Peyer's patch (tissue), 4 donors: ENCODE data around the gene SLC38A2. TPM values are rescaled to one million over a fixed set of nuclear protein-coding genes. Genes with fewer than 3 reads are reported as not detected.

ENCODE experiments used
- DNase-seq, 3 donors: peaks; one replicate each; pipeline ENCODE4 v3.0.0-alpha.2; 2017 to 2019
- H3K27ac ChIP-seq, 4 donors: fragments of 200-600 bp; sonication (generic); one replicate each; pipeline ENCODE4 v1.5.1; 2016 to 2019
- H3K27me3 ChIP-seq, 2 donors: fragments of 200-600 bp; sonication (generic); one replicate each; pipeline ENCODE4 v1.5.1; 2019
- H3K36me3 ChIP-seq, 3 donors: fragments of 200-600 bp; sonication (generic); one replicate each; pipeline ENCODE4 v1.5.1; 2016 to 2019
- H3K4me1 ChIP-seq, 4 donors: fragments of 200-600 bp; sonication (generic); one replicate each; pipeline ENCODE4 v1.5.1; 2016 to 2019
- H3K4me3 ChIP-seq, 4 donors: fragments of 200-600 bp; sonication (generic); 1 replicate in 3 of 4; 2 replicates in 1 of 4; pipeline ENCODE4 v1.5.1; 2016 to 2019; ENCODE audit warnings: mild to moderate bottlenecking in 1 of 4
- H3K9me3 ChIP-seq, 4 donors: fragments of 200-600 bp; sonication (generic); one replicate each; pipeline ENCODE4 v1.5.1; 2016 to 2019; ENCODE audit warnings: mild to moderate bottlenecking in 1 of 4
- CTCF ChIP-seq, 6 experiments: fragments of 450-650 bp in 4 of 6; fragments of 200-600 bp in 2 of 6; sonication (generic) in 1 of 6; IDR thresholded peaks; one replicate each; pipeline ENCODE4 v1.5.1; 2017 to 2019; ENCODE audit warnings: antibody characterized with exemption in 6 of 6, mild to moderate bottlenecking in 3 of 6, moderate library complexity in 1 of 6
- POLR2A ChIP-seq, 2 donors: fragments of 450-650 bp; IDR thresholded peaks; one replicate each; pipeline ENCODE4 v1.5.1; 2017; ENCODE audit warnings: antibody characterized with exemption in 2 of 2, mild to moderate bottlenecking in 2 of 2, moderate library complexity in 2 of 2
- total RNA-seq, 4 donors: library from RNA; depleted of rRNA; stranded (reverse); fragments of >200 nt; gene quantifications; one replicate each; pipeline ENCODE4 v1.1.0, GENCODE V29; 2016

Gene SLC38A2
- total RNA-seq, 4 donors from 2014 or later = 93.1 to 173 (median 134) TPM

GRCh38 chr12:46318037-46318436 lies 54.5 kb downstream of the SLC38A2 start:
- no peak for DNase-seq
- Histone ChIP-seq H3K36me3 (no peaks in the 10 kb centered on the region), H3K9me3 (peaks cover 0 to 2% (median 0%) of the 10 kb centered on the region in 4 donors), H3K4me1 (no peaks in the 10 kb centered on the region), H3K27me3 (no peaks in the 10 kb centered on the region), H3K4me3 (no peak overlapping the region), H3K27ac (no peak overlapping the region)
- no peak for TF ChIP-seq POLR2A (IDR thresholded peaks at IDR 0.05)
- TF ChIP-seq CTCF (IDR thresholded peaks at IDR 0.05) = no peak

Other genes starting within 250 kb of the SLC38A2 start
- 10 to 100 TPM; 41.9 to 82.3 (median 49.8) TPM for gene SLC38A1, start 103.7 kb downstream of the SLC38A2 start, total RNA-seq